HepG2 (cell line): Measurements from ENCODE around the gene NECTIN3. TPM values are rescaled to one million over a fixed set of nuclear protein-coding genes. Genes with fewer than 3 reads are reported as not detected.

Experiments
- ATAC-seq: fragments of 200-7000 bp; cut with Tn5 transposase; 3 replicates; pipeline ENCODE4 v1.9.1; 2020; ENCODE audit warnings: mild to moderate bottlenecking, moderate library complexity
- BruUV-seq: library from RNA; stranded (reverse); fragments of 400-500 nt; replicated peaks from 2 replicates; lab custom pipeline; 2021; lab: Mats Ljungman, UMichigan
- CTCF ChIA-PET: fragments of 300-600 bp; formaldehyde crosslinking; extraction: SDS; loops from one replicate; lab custom pipeline; 2021; ENCODE audit warnings: low total read pairs, inconsistent platforms, low intra/inter-chr PET ratio; lab: Yijun Ruan, JAX
- POLR2A ChIA-PET: fragments of 350-600 bp; sonication (Branson Sonifier 250); formaldehyde crosslinking; loops from one replicate; lab custom pipeline; 2020; ENCODE audit warnings: antibody characterized with exemption, inconsistent platforms; lab: Yijun Ruan, JAX
- DNase-seq: peaks from one replicate; pipeline ENCODE4 v3.0.0-alpha.2; 2015; ENCODE audit warnings: low spot score
- FAIRE-seq: peaks from 3 replicates; lab custom pipeline; 2011; peaks lifted over from hg19 to GRCh38; lab: Jason Lieb, UNC
- H2AFZ ChIP-seq: one replicate; pipeline ENCODE4 v1.6.1; 2011; ENCODE audit warnings: low read length, inconsistent platforms
- H3K27ac ChIP-seq: fragments of 300-600 bp; 3 replicates; pipeline ENCODE4 v1.8.0; 2011; ENCODE audit warnings: mixed run types, mild to moderate bottlenecking, mixed read lengths, low read length, inconsistent platforms; ENCODE audit not compliant: insufficient read depth; ENCODE audit errors: extremely low read length
- H3K27me3 ChIP-seq, 2 experiments: fragments of 200-600 bp in 1 of 2; 2 replicates in 1 of 2; 3 replicates in 1 of 2; pipeline versions ENCODE4 v1.6.0 to v1.8.0; 2011; ENCODE audit warnings: low read length in 2 of 2, mild to moderate bottlenecking in 2 of 2, moderate library complexity in 2 of 2, inconsistent platforms in 1 of 2; ENCODE audit not compliant: insufficient read depth in 2 of 2, control insufficient read depth in 1 of 2
- H3K36me3 ChIP-seq, 2 experiments: fragments of 200-600 bp in 1 of 2; replicated peaks in 1 of 2; 2 replicates in 1 of 2; 3 replicates in 1 of 2; pipeline versions ENCODE4 v1.5.1 to v1.8.0; 2011; ENCODE audit warnings: low read length in 2 of 2, inconsistent platforms in 1 of 2; ENCODE audit not compliant: insufficient read depth in 2 of 2, control insufficient read depth in 1 of 2
- H3K4me1 ChIP-seq: 2 replicates; pipeline ENCODE4 v1.5.1; 2012; ENCODE audit warnings: low read length, inconsistent platforms; ENCODE audit not compliant: insufficient read depth
- H3K4me2 ChIP-seq: 2 replicates; pipeline ENCODE4 v1.6.0; 2011; ENCODE audit warnings: low read depth, low read length, inconsistent platforms
- H3K4me3 ChIP-seq, 3 experiments: fragments of 200-600 bp in 1 of 3; sonication (generic), shearing (Covaris generic) in 1 of 3; replicated peaks in 1 of 3; 2 replicates each; pipeline ENCODE4 v1.5.1; 2011 to 2016; ENCODE audit warnings: low read length in 3 of 3, inconsistent platforms in 2 of 3, low read depth in 2 of 3, mild to moderate bottlenecking in 2 of 3, control low read depth in 1 of 3, mixed read lengths in 1 of 3; ENCODE audit not compliant: insufficient read depth in 1 of 3
- H3K79me2 ChIP-seq: one replicate; pipeline ENCODE4 v1.6.1; 2011; ENCODE audit warnings: low read length, inconsistent platforms; ENCODE audit not compliant: insufficient read depth
- H3K9ac ChIP-seq: 2 replicates; pipeline ENCODE4 v1.6.0; 2011; ENCODE audit warnings: mild to moderate bottlenecking, low read depth, low read length, inconsistent platforms; ENCODE audit not compliant: insufficient read depth
- H3K9me3 ChIP-seq: 2 replicates; pipeline ENCODE4 v1.5.1; 2012; ENCODE audit warnings: mild to moderate bottlenecking, low read length
- H4K20me1 ChIP-seq: 2 replicates; pipeline ENCODE4 v1.6.0; 2011; ENCODE audit warnings: inconsistent platforms, mild to moderate bottlenecking, low read length, moderate library complexity; ENCODE audit not compliant: insufficient read depth
- AGO2 ChIP-seq: fragments of 200-400 bp; formaldehyde crosslinking; optimal IDR thresholded peaks from 2 replicates; pipeline ENCODE3; 2017; ENCODE audit warnings: mild to moderate bottlenecking, low read depth, low read length, moderate library complexity
- ASH2L ChIP-seq: fragments of 300-600, 200-600 bp; sonication (generic); IDR thresholded peaks from 2 replicates; pipeline ENCODE4 v1.7.0; 2017; ENCODE audit warnings: low read depth, mild to moderate bottlenecking, moderate library complexity, mixed read lengths, low read length; ENCODE audit not compliant: insufficient read length
- CENPT ChIP-seq: sonication (generic); formaldehyde crosslinking; IDR thresholded peaks from 2 replicates; pipeline ENCODE4 v1.8.0; 2022; ENCODE audit warnings: low read depth, mild to moderate bottlenecking, moderate library complexity, missing genetic modification reagents
- CHD2 ChIP-seq: IDR thresholded peaks from 2 replicates; pipeline ENCODE4 v1.6.1; 2011; ENCODE audit warnings: low read depth, low read length, improper control_type of control experiment
- E2F5 ChIP-seq: sonication (generic); formaldehyde crosslinking; conservative IDR thresholded peaks from 2 replicates; pipeline ENCODE4 v1.4.0; 2020; ENCODE audit warnings: missing genetic modification reagents
- FOXC1 ChIP-seq: sonication (generic); formaldehyde crosslinking; IDR thresholded peaks from 2 replicates; pipeline ENCODE4 v1.8.0; 2022; ENCODE audit warnings: mild to moderate bottlenecking, missing genetic modification reagents, borderline replicate concordance
- FOXJ3 ChIP-seq: sonication (generic); formaldehyde crosslinking; IDR thresholded peaks from 2 replicates; pipeline ENCODE4 v1.4.0; 2020; ENCODE audit warnings: missing genetic modification reagents, mild to moderate bottlenecking, borderline replicate concordance
- HIVEP1 ChIP-seq: sonication (generic); formaldehyde crosslinking; IDR thresholded peaks from 2 replicates; pipeline ENCODE4 v1.4.0; 2020; ENCODE audit warnings: mild to moderate bottlenecking, missing genetic modification reagents
- HNF4A ChIP-seq: sonication (generic); formaldehyde crosslinking; IDR thresholded peaks from 2 replicates; pipeline ENCODE4 v1.4.0; 2020; ENCODE audit warnings: missing genetic modification reagents
- NFKBIZ ChIP-seq: IDR thresholded peaks from 2 replicates; pipeline ENCODE4 v1.6.1; 2018; ENCODE audit warnings: missing genetic modification reagents, missing compliant biosample characterization
- POLR2AphosphoS2 ChIP-seq: IDR thresholded peaks from 2 replicates; pipeline ENCODE4 v1.6.1; 2011; ENCODE audit warnings: low read depth, low read length, improper control_type of control experiment
- RBFOX2 ChIP-seq: fragments of 200-400 bp; formaldehyde crosslinking; IDR thresholded peaks from 2 replicates; pipeline ENCODE4 v1.6.1; 2017; ENCODE audit warnings: low read depth, mild to moderate bottlenecking, low read length
- TAF1 ChIP-seq: sonication (generic); formaldehyde crosslinking; IDR thresholded peaks from 2 replicates; pipeline ENCODE4 v1.4.0; 2020; ENCODE audit warnings: missing genetic modification reagents
- WIZ ChIP-seq: sonication (generic); formaldehyde crosslinking; IDR thresholded peaks from 2 replicates; pipeline ENCODE4 v1.5.1; 2020; ENCODE audit warnings: mild to moderate bottlenecking, missing genetic modification reagents
- ZFX ChIP-seq: sonication (generic); formaldehyde crosslinking; IDR thresholded peaks from 2 replicates; pipeline ENCODE4 v1.4.0; 2020; ENCODE audit warnings: mild to moderate bottlenecking, low read depth, missing genetic modification reagents, moderate library complexity
- ZFY ChIP-seq: sonication (generic); formaldehyde crosslinking; IDR thresholded peaks from 2 replicates; pipeline ENCODE4 v1.4.0; 2020; ENCODE audit warnings: missing genetic modification reagents
- ZNF18 ChIP-seq: sonication (generic); formaldehyde crosslinking; IDR thresholded peaks from 2 replicates; pipeline ENCODE4 v1.8.0; 2022; ENCODE audit warnings: mild to moderate bottlenecking, missing genetic modification reagents; ENCODE audit not compliant: insufficient replicate concordance
- ZNF430 ChIP-seq: sonication (generic); formaldehyde crosslinking; IDR thresholded peaks from 2 replicates; pipeline ENCODE4 v1.9.0; 2021; ENCODE audit warnings: mild to moderate bottlenecking, missing genetic modification reagents
- ZNF431 ChIP-seq: sonication (generic); formaldehyde crosslinking; IDR thresholded peaks from 2 replicates; pipeline ENCODE4 v1.9.0; 2022; ENCODE audit warnings: missing genetic modification reagents, low read depth, mild to moderate bottlenecking, borderline replicate concordance
- ZNF468 ChIP-seq: sonication (generic); formaldehyde crosslinking; IDR thresholded peaks from 2 replicates; pipeline ENCODE4 v1.8.0; 2022; ENCODE audit warnings: mild to moderate bottlenecking, moderate library complexity, missing genetic modification reagents
- ZNF558 ChIP-seq: sonication (generic); formaldehyde crosslinking; IDR thresholded peaks from 2 replicates; pipeline ENCODE4 v1.9.0; 2022; ENCODE audit warnings: mild to moderate bottlenecking, missing genetic modification reagents, borderline replicate concordance
- ZNF782 ChIP-seq: sonication (generic); formaldehyde crosslinking; IDR thresholded peaks from 2 replicates; pipeline ENCODE4 v1.4.0; 2020; ENCODE audit warnings: missing genetic modification reagents, mild to moderate bottlenecking, borderline replicate concordance
- WGBS: methylation state at CpG from one replicate; pipeline ENCODE4 v1.1.6; 2017; ENCODE audit warnings: low lambda C conversion rate; 5-methylcytosine and 5-hydroxymethylcytosine counted together
- in situ Hi-C: cut with HindIII; loops from 2 replicates; pipeline ENCODE4 v1.10.0; 2017; ENCODE audit warnings: low pct_unique_long_range_greater_than_20kb; ENCODE audit not compliant: extremely low pct_ligation_motif_present
- intact Hi-C: fragments of 100-400 bp; cut with micrococcal nuclease; formaldehyde crosslinking; loops from one replicate; pipeline ENCODE4 v1.10.0; 2022; ENCODE audit not compliant: unreplicated experiment
- polyA plus RNA-seq, 8 experiments: library from polyadenylated mRNA; depleted of rRNA in 3 of 8; stranded (reverse) in 7 of 8; unstranded in 1 of 8; fragments of >200 nt; fragmentation: Illumina TruSeq in 4 of 8; extraction: Trizol in 4 of 8; gene quantifications; 2 replicates each; pipeline versions ENCODE4 v1.2.1 to v1.2.3, GENCODE V29; 2011 to 2016; ENCODE audit warnings: low read depth in 4 of 8, missing spikeins in 1 of 8, mixed read lengths in 1 of 8; ENCODE audit not compliant: insufficient read depth in 1 of 8
- total RNA-seq, 5 experiments: library from RNA; depleted of rRNA; stranded (reverse); fragments of >200 nt; fragmentation: Illumina TruSeq; extraction: Trizol; gene quantifications; 2 replicates each; pipeline ENCODE4 v1.2.3, GENCODE V29; 2016; ENCODE audit warnings: low read depth in 1 of 5

NECTIN3 gene
- total and polyA plus RNA-seq, 2 of the 13 experiments (the other 11 are each of a cell fraction or from before 2014, with no cell fraction given) = 10.4 to 45.1 TPM

- H3K79me2 ChIP-seq = peaks cover 51% of the 10 kb centered on the region
- in situ Hi-C loops = loop anchor here (10.0 kb wide), 1 partner anchor 127 kb away; no protein-coding TSS in a partner anchor
- H3K4me1 ChIP-seq = peaks cover 65% of the 10 kb centered on the region
- H2AFZ ChIP-seq = peak overlapping the region; percentile 42
- no TSS peak for BruUV-seq
- H3K27ac ChIP-seq = peak overlapping the region; percentile 89
- H4K20me1 ChIP-seq = peaks cover 6% of the 10 kb centered on the region; the same call in 1 of the 2 replicates
- H3K9ac ChIP-seq = peak overlapping the region; percentile 88
- no peak for FAIRE-seq
- H3K27me3 ChIP-seq = no peaks in the 10 kb centered on the region; a peak in 1 of 5 replicates
- 0% methylated on average over 36 of the region's 71 CpGs for WGBS
- POLR2A ChIA-PET = interaction anchor here (0.9 kb wide), 1 partner anchor 35 kb away, joined by 3 read pairs; no protein-coding TSS in a partner anchor
- H3K36me3 ChIP-seq = no peaks in the 10 kb centered on the region
- H3K4me3 ChIP-seq = peak overlapping the region; percentile 90 to 96 (median 96)
- peak; percentile 5 for DNase-seq
- peak overlapping the region; percentile 84 for H3K4me2 ChIP-seq
- CTCF ChIA-PET = no interaction called here
- peak; percentile 47 for ATAC-seq
- H3K9me3 ChIP-seq = no peaks in the 10 kb centered on the region
- intact Hi-C loops = loop anchor here (5.0 kb wide), 2 partner anchors 60 to 190 kb away; no protein-coding TSS in a partner anchor
- TF ChIP-seq HIVEP1 (CRISPR knock-in tag) (no peak), CHD2 (no peak), ZNF430 (CRISPR knock-in tag) (0 out of 2 replicates have a peak, but pooled peaks have one; percentile 9), WIZ (CRISPR knock-in tag) (0 out of 2 replicates have a peak, but pooled peaks have one; percentile 41), POLR2AphosphoS2 (no peak), FOXC1 (0 out of 2 replicates have a peak, but pooled peaks have one; percentile 44), E2F5 (CRISPR knock-in tag) (no peak), ASH2L (peak; percentile 75), CENPT (CRISPR knock-in tag) (no peak), ZNF431 (CRISPR knock-in tag) (no peak), HNF4A (CRISPR knock-in tag) (peak; percentile 15; the same call in 1 of the 2 replicates), ZNF18 (no peak), NFKBIZ (no peak), ZNF782 (0 out of 2 replicates have a peak, but pooled peaks have one; percentile 50), AGO2 (peak; percentile 85), ZFY (peak; percentile 69), FOXJ3 (CRISPR knock-in tag) (no peak), ZNF468 (CRISPR knock-in tag) (no peak), ZFX (CRISPR knock-in tag) (peak; percentile 65; the same call in 1 of the 2 replicates), TAF1 (CRISPR knock-in tag) (peak; percentile 48), RBFOX2 (peak; percentile 62; the same call in 1 of the 2 replicates), ZNF558 (peak; percentile 12; the same call in 1 of the 2 replicates)
Observed at GRCh38 chr3:111072031-111072921, 660 bp downstream of the NECTIN3 start.
